IMR-90 (cell line): ENCODE results near the gene SLC52A1. TPM values are rescaled to one million over a fixed set of nuclear protein-coding genes. Genes with fewer than 3 reads are reported as not detected.

Experiments used
- ATAC-seq: fragments of 200-7000 bp; cut with Tn5 transposase; 2 replicates; pipeline ENCODE4 v1.9.1; 2020; ENCODE audit warnings: low read depth, mild to moderate bottlenecking, moderate library complexity
- BruUV-seq: library from RNA; stranded (reverse); fragments of 400-500 nt; replicated peaks from 2 replicates; lab custom pipeline; 2021; lab: Mats Ljungman, UMichigan
- CTCF ChIA-PET: fragments of 300-600 bp; formaldehyde crosslinking; extraction: SDS; loops from one replicate; lab custom pipeline; 2021; ENCODE audit warnings: antibody characterized with exemption; lab: Yijun Ruan, JAX
- POLR2A ChIA-PET: fragments of 300-600 bp; sonication (Branson Sonifier 250); formaldehyde crosslinking; loops from one replicate; lab custom pipeline; 2022; ENCODE audit warnings: antibody characterized with exemption; ENCODE audit not compliant: unreplicated experiment; lab: Charles Lee
- DNase-seq: peaks from one replicate; pipeline ENCODE4 v3.0.0; 2013
- H2AFZ ChIP-seq: replicated peaks from 2 replicates; pipeline ENCODE3; 2013; ENCODE audit warnings: low read length, mild to moderate bottlenecking; ENCODE audit not compliant: poor library complexity
- H2AK5ac ChIP-seq: 2 replicates; pipeline ENCODE4 v1.6.1; 2013; ENCODE audit warnings: low read depth, low read length, inconsistent platforms
- H2AK9ac ChIP-seq: replicated peaks from 2 replicates; pipeline ENCODE3; 2013; ENCODE audit warnings: mild to moderate bottlenecking, low read depth, low read length, moderate library complexity; ENCODE audit not compliant: poor library complexity
- H2BK120ac ChIP-seq: 2 replicates; pipeline ENCODE4 v1.6.1; 2013; ENCODE audit warnings: low read depth, low read length, inconsistent platforms
- H2BK15ac ChIP-seq: 3 replicates; pipeline ENCODE4 v1.6.1; 2013; ENCODE audit warnings: low read depth, low read length, inconsistent platforms
- H2BK20ac ChIP-seq: 2 replicates; pipeline ENCODE4 v1.6.1; 2013; ENCODE audit warnings: low read depth, mild to moderate bottlenecking, inconsistent platforms, low read length, moderate library complexity
- H2BK5ac ChIP-seq: 2 replicates; pipeline ENCODE4 v1.6.1; 2013; ENCODE audit warnings: mild to moderate bottlenecking, low read depth, low read length, inconsistent platforms; ENCODE audit not compliant: poor library complexity, severe bottlenecking
- H3K14ac ChIP-seq: replicated peaks from 2 replicates; pipeline ENCODE4 v1.6.1; 2013; ENCODE audit warnings: low read depth, low read length, inconsistent platforms
- H3K18ac ChIP-seq: 2 replicates; pipeline ENCODE4 v1.6.1; 2013; ENCODE audit warnings: low read depth, low read length, control low read depth
- H3K23ac ChIP-seq: 2 replicates; pipeline ENCODE4 v1.6.1; 2013; ENCODE audit warnings: low read depth, low read length, inconsistent platforms
- H3K27ac ChIP-seq: 2 replicates; pipeline ENCODE4 v1.5.1; 2013; ENCODE audit warnings: mild to moderate bottlenecking, control low read depth, low read length; ENCODE audit not compliant: insufficient read depth
- H3K27me3 ChIP-seq: 2 replicates; pipeline ENCODE4 v1.6.1; 2013; ENCODE audit warnings: low read length; ENCODE audit not compliant: control insufficient read depth, insufficient read depth
- H3K36me3 ChIP-seq: 2 replicates; pipeline ENCODE4 v1.6.1; 2013; ENCODE audit warnings: low read length, mixed read lengths; ENCODE audit not compliant: control insufficient read depth, insufficient read depth
- H3K4ac ChIP-seq: 2 replicates; pipeline ENCODE4 v1.6.1; 2013; ENCODE audit warnings: low read depth, low read length, inconsistent platforms
- H3K4me1 ChIP-seq: 2 replicates; pipeline ENCODE4 v1.6.1; 2013; ENCODE audit warnings: low read length, mixed read lengths; ENCODE audit not compliant: control insufficient read depth, insufficient read depth
- H3K4me2 ChIP-seq: 2 replicates; pipeline ENCODE4 v1.6.1; 2013; ENCODE audit warnings: low read depth, mild to moderate bottlenecking, control low read depth, low read length, moderate library complexity
- H3K4me3 ChIP-seq: 2 replicates; pipeline ENCODE4 v1.5.1; 2013; ENCODE audit warnings: low read depth, mild to moderate bottlenecking, control low read depth, low read length, moderate library complexity; ENCODE audit not compliant: insufficient read depth
- H3K56ac ChIP-seq: 2 replicates; pipeline ENCODE4 v1.6.1; 2013; ENCODE audit warnings: low read length, inconsistent platforms; ENCODE audit not compliant: insufficient read depth; ENCODE audit errors: extremely low read depth
- H3K79me1 ChIP-seq, 2 experiments: 2 replicates each; pipeline ENCODE4 v1.6.1; 2013; ENCODE audit warnings: low read length in 2 of 2, inconsistent platforms in 1 of 2, low read depth in 1 of 2
- H3K9ac ChIP-seq: 2 replicates; pipeline ENCODE4 v1.6.1; 2013; ENCODE audit warnings: low read depth, low read length, control low read depth
- H3K9me1 ChIP-seq: 2 replicates; pipeline ENCODE4 v1.6.1; 2013; ENCODE audit warnings: low read length, inconsistent platforms; ENCODE audit not compliant: insufficient read depth
- H3K9me3 ChIP-seq: 2 replicates; pipeline ENCODE4 v1.6.1; 2013; ENCODE audit warnings: low read length; ENCODE audit not compliant: control insufficient read depth, insufficient read depth
- H4K20me1 ChIP-seq: 2 replicates; pipeline ENCODE4 v1.6.1; 2013; ENCODE audit warnings: low read length, inconsistent platforms; ENCODE audit not compliant: insufficient read depth
- H4K5ac ChIP-seq: 2 replicates; pipeline ENCODE4 v1.6.1; 2013; ENCODE audit warnings: mild to moderate bottlenecking, low read depth, low read length, control low read depth
- H4K8ac ChIP-seq, 2 experiments: 2 replicates each; pipeline ENCODE4 v1.6.1; 2013; ENCODE audit warnings: low read depth in 2 of 2, low read length in 2 of 2, control low read depth in 1 of 2, inconsistent platforms in 1 of 2
- H4K91ac ChIP-seq: 2 replicates; pipeline ENCODE4 v1.6.1; 2013; ENCODE audit warnings: low read depth, low read length, inconsistent platforms; ENCODE audit not compliant: insufficient read depth
- BHLHE40 ChIP-seq: fragments of 150-350 bp; IDR thresholded peaks from 2 replicates; pipeline ENCODE4 v1.6.1; 2016; ENCODE audit warnings: mild to moderate bottlenecking, low read depth, low read length
- CEBPB ChIP-seq: IDR thresholded peaks from 2 replicates; pipeline ENCODE4 v1.6.1; 2012; ENCODE audit warnings: low read depth, low read length, improper control_type of control experiment
- CHD1 ChIP-seq: IDR thresholded peaks from 2 replicates; pipeline ENCODE4 v1.6.1; 2012; ENCODE audit warnings: low read depth, low read length, improper control_type of control experiment
- CTCF ChIP-seq: conservative IDR thresholded peaks from 2 replicates; pipeline ENCODE4 v1.5.1; 2012; ENCODE audit warnings: mild to moderate bottlenecking, low read depth, low read length, improper control_type of control experiment
- ELK1 ChIP-seq: fragments of 150-350 bp; IDR thresholded peaks from 2 replicates; pipeline ENCODE4 v1.6.1; 2016; ENCODE audit warnings: low read depth, mild to moderate bottlenecking, low read length, moderate library complexity, borderline replicate concordance
- FOS ChIP-seq: fragments of 150-350 bp; IDR thresholded peaks from 2 replicates; pipeline ENCODE4 v1.6.1; 2016; ENCODE audit warnings: low read depth, low read length
- MAFK ChIP-seq: IDR thresholded peaks from 2 replicates; pipeline ENCODE4 v1.6.1; 2012; ENCODE audit warnings: low read depth, low read length, improper control_type of control experiment
- MAZ ChIP-seq: IDR thresholded peaks from 2 replicates; pipeline ENCODE4 v1.6.1; 2012; ENCODE audit warnings: low read depth, mild to moderate bottlenecking, low read length, improper control_type of control experiment, moderate library complexity, borderline replicate concordance
- MXI1 ChIP-seq: IDR thresholded peaks from 2 replicates; pipeline ENCODE4 v1.6.1; 2012; ENCODE audit warnings: low read depth, mild to moderate bottlenecking, low read length, moderate library complexity, borderline replicate concordance
- NFE2L2 ChIP-seq: fragments of 150-350 bp; IDR thresholded peaks from 2 replicates; pipeline ENCODE4 v1.6.1; 2016; ENCODE audit warnings: low read depth, mild to moderate bottlenecking, low read length
- POLR2A ChIP-seq: IDR thresholded peaks from 2 replicates; pipeline ENCODE4 v1.6.1; 2012; ENCODE audit warnings: mild to moderate bottlenecking, low read depth, low read length
- RAD21 ChIP-seq: IDR thresholded peaks from 2 replicates; pipeline ENCODE4 v1.6.1; 2012; ENCODE audit warnings: low read length, improper control_type of control experiment
- RCOR1 ChIP-seq: IDR thresholded peaks from 2 replicates; pipeline ENCODE4 v1.6.1; 2012; ENCODE audit warnings: mild to moderate bottlenecking, low read length, improper control_type of control experiment; ENCODE audit not compliant: insufficient replicate concordance
- RFX5 ChIP-seq: IDR thresholded peaks from 2 replicates; pipeline ENCODE4 v1.8.0; 2012; ENCODE audit warnings: low read depth, mild to moderate bottlenecking, low read length, moderate library complexity
- SMC3 ChIP-seq: fragments of 150-350 bp; IDR thresholded peaks from 2 replicates; pipeline ENCODE4 v1.6.1; 2016; ENCODE audit warnings: low read depth, mild to moderate bottlenecking, antibody characterized with exemption, low read length, moderate library complexity
- USF2 ChIP-seq: fragments of 150-350 bp; IDR thresholded peaks from 2 replicates; pipeline ENCODE4 v1.6.1; 2017; ENCODE audit warnings: mild to moderate bottlenecking, antibody characterized with exemption, low read length, low read depth
- WGBS, 2 experiments: methylation state at CpG; one replicate each; pipeline versions ENCODE4 v1.1.5 to v1.1.7; 2013; ENCODE audit warnings: missing lambda C conversion rate in 2 of 2; ENCODE audit not compliant: insufficient read length in 1 of 2; ENCODE audit errors: extremely low coverage in 2 of 2; 5-methylcytosine and 5-hydroxymethylcytosine counted together
- dilution Hi-C: fragments of 300-500 bp; cut with HindIII; formaldehyde crosslinking; loops from one replicate; pipeline ENCODE4 v1.14.3; 2018; ENCODE audit warnings: low sequenced_read_pairs; ENCODE audit not compliant: unreplicated experiment
- in situ Hi-C: fragments of 300-500 bp; cut with MboI; formaldehyde crosslinking; loops from 3 replicates; pipeline ENCODE4 v1.14.3; 2019; ENCODE audit warnings: low sequenced_read_pairs, inconsistent platforms, mixed read lengths
- intact Hi-C: fragments of 100-400 bp; cut with micrococcal nuclease; formaldehyde crosslinking; loops from 2 replicates; pipeline ENCODE4 v1.10.0; 2022
- polyA plus RNA-seq, 3 experiments: library from polyadenylated mRNA; depleted of rRNA; stranded (reverse); fragments of >200 nt; gene quantifications; 2 replicates each; pipeline ENCODE4 v1.2.3, GENCODE V29; 2012; ENCODE audit warnings: low replicate concordance in 1 of 3
- total RNA-seq: library from RNA; depleted of rRNA; stranded (reverse); fragments of >200 nt; gene quantifications from 2 replicates; pipeline ENCODE4 v1.2.3, GENCODE V29; 2012

The SLC52A1 gene
- total and polyA plus RNA-seq, 2 of the 4 experiments (the other 2 are of a cell fraction) = not detected

- H3K4me1 ChIP-seq = no peaks in the 10 kb centered on the region
- no peak overlapping the region for H3K27ac ChIP-seq
- H2BK5ac ChIP-seq = no peak overlapping the region
- no peak overlapping the region for H2BK20ac ChIP-seq
- H2AK5ac ChIP-seq = no peak overlapping the region
- no peak overlapping the region for H4K8ac ChIP-seq
- H3K79me1 ChIP-seq = no peaks in the 10 kb centered on the region
- H3K4me2 ChIP-seq = no peak overlapping the region
- ChIA-PET CTCF (no interaction called here), POLR2A (no interaction called here)
- H2AFZ ChIP-seq = no peak overlapping the region
- H3K56ac ChIP-seq = no peak overlapping the region
- H3K36me3 ChIP-seq = no peaks in the 10 kb centered on the region
- H2BK120ac ChIP-seq = no peak overlapping the region
- no peak overlapping the region for H2AK9ac ChIP-seq
- intact Hi-C loops = no loop called here
- no peak overlapping the region for H3K4me3 ChIP-seq
- no peaks in the 10 kb centered on the region for H4K20me1 ChIP-seq
- BruUV-seq = no TSS peak
- no peaks in the 10 kb centered on the region for H3K9me1 ChIP-seq
- H3K4ac ChIP-seq = no peak overlapping the region
- H3K23ac ChIP-seq = no peak overlapping the region
- H2BK15ac ChIP-seq = no peak overlapping the region
- DNase-seq = no peak
- no peak overlapping the region for H3K9ac ChIP-seq
- no peaks in the 10 kb centered on the region; the same call in 1 of the 2 replicates for H3K9me3 ChIP-seq
- no peak overlapping the region for H3K14ac ChIP-seq
- no CpG with 5 or more reads among the region's 5 CpGs for WGBS, 2 experiments
- no peak overlapping the region for H3K18ac ChIP-seq
- no peak for TF ChIP-seq POLR2A
- no peak for TF ChIP-seq NFE2L2
- no peak for TF ChIP-seq MXI1
- TF ChIP-seq USF2 = no peak
- no peak for TF ChIP-seq SMC3
- TF ChIP-seq MAFK = no peak
- TF ChIP-seq RAD21 = no peak
- TF ChIP-seq FOS = no peak
- no peak for TF ChIP-seq CTCF
- TF ChIP-seq ELK1 = no peak
- no peak for TF ChIP-seq CHD1
- TF ChIP-seq MAZ = no peak
- TF ChIP-seq RCOR1 = no peak
- TF ChIP-seq BHLHE40 = no peak
- TF ChIP-seq RFX5 = no peak
- no peak for TF ChIP-seq CEBPB
- no peak for ATAC-seq
- dilution Hi-C loops = no loop called here
- in situ Hi-C loops = no loop called here
- H4K5ac ChIP-seq = no peak overlapping the region
- peaks cover 1% of the 10 kb centered on the region; the same call in 1 of the 2 replicates for H3K27me3 ChIP-seq
- H4K91ac ChIP-seq = no peak overlapping the region
These were observed 9.4 kb upstream of the SLC52A1 start for GRCh38 chr17:5044630-5045029.
